Spleen (tissue), 11 donors: ENCODE data around the gene ST3GAL3. TPM values are rescaled to one million over a fixed set of nuclear protein-coding genes. Genes with fewer than 3 reads are reported as not detected.

Experiments
- DNase-seq: peaks from one replicate; pipeline ENCODE4 v3.0.0-alpha.2; 2020
- H3K27ac ChIP-seq, 8 donors: fragments of 200-600 bp; sonication (generic) in 7 of 8; 1 replicate in 4 of 8; 2 replicates in 4 of 8; pipeline versions ENCODE4 v1.5.0 to v1.8.0; 2016 to 2021; ENCODE audit warnings: inconsistent platforms in 4 of 8, mild to moderate bottlenecking in 4 of 8, moderate library complexity in 1 of 8
- H3K27me3 ChIP-seq, 7 donors: fragments of 200-600 bp; sonication (generic) in 6 of 7; replicated peaks in 1 of 7; 1 replicate in 4 of 7; 2 replicates in 3 of 7; pipeline versions ENCODE4 v1.5.0 to v1.8.0; 2016 to 2021; ENCODE audit warnings: inconsistent platforms in 3 of 7, mild to moderate bottlenecking in 1 of 7
- H3K36me3 ChIP-seq, 6 donors: fragments of 200-600 bp; sonication (generic) in 5 of 6; 1 replicate in 4 of 6; 2 replicates in 2 of 6; pipeline versions ENCODE4 v1.5.0 to v1.8.0; 2016 to 2021; ENCODE audit warnings: inconsistent platforms in 2 of 6
- H3K4me1 ChIP-seq, 6 donors: fragments of 200-600 bp; sonication (generic) in 5 of 6; 1 replicate in 3 of 6; 2 replicates in 3 of 6; pipeline versions ENCODE4 v1.5.0 to v1.8.0; 2016 to 2021; ENCODE audit warnings: inconsistent platforms in 3 of 6
- H3K4me3 ChIP-seq, 8 donors: fragments of 200-600 bp; sonication (generic) in 7 of 8; 1 replicate in 4 of 8; 2 replicates in 4 of 8; pipeline versions ENCODE4 v1.5.0 to v1.8.0; 2016 to 2021; ENCODE audit warnings: inconsistent platforms in 4 of 8, mild to moderate bottlenecking in 4 of 8, moderate library complexity in 2 of 8
- H3K9me3 ChIP-seq, 8 donors: fragments of 200-600 bp; sonication (generic) in 7 of 8; 1 replicate in 4 of 8; 2 replicates in 4 of 8; pipeline versions ENCODE4 v1.5.0 to v1.8.0; 2016 to 2021; ENCODE audit warnings: inconsistent platforms in 4 of 8
- CTCF ChIP-seq, 11 experiments: fragments of 200-600 bp in 7 of 11; fragments of 450-650 bp in 4 of 11; sonication (generic) in 4 of 11; IDR thresholded peaks in 8 of 11; conservative IDR thresholded peaks in 3 of 11; 1 replicate in 7 of 11; 2 replicates in 4 of 11; pipeline versions ENCODE4 v1.4.0 to v1.8.0; 2016 to 2021; ENCODE audit warnings: antibody characterized with exemption in 11 of 11, inconsistent platforms in 4 of 11, mild to moderate bottlenecking in 1 of 11
- POLR2A ChIP-seq, 3 donors: fragments of 450-650 bp; IDR thresholded peaks; one replicate each; pipeline ENCODE4 v1.5.1; 2017; ENCODE audit warnings: antibody characterized with exemption in 3 of 3, mild to moderate bottlenecking in 1 of 3
- WGBS, 5 donors: extraction: QIAGEN DNeasy Blood & Tissue Kit in 3 of 5; methylation state at CpG; one replicate each; pipeline versions ENCODE4 v1.1.5 to v1.1.7; 2013 to 2018; 5-methylcytosine and 5-hydroxymethylcytosine counted together
- intact Hi-C: fragments of 100-400 bp; cut with DNase I; formaldehyde crosslinking; loops from one replicate; pipeline ENCODE4 v1.15.0; 2023; ENCODE audit warnings: low total_unique reads
- microRNA-seq, 3 donors: library from miRNA; unstranded; fragments of <30 nt; microRNA quantifications; one replicate each; pipeline versions ENCODE4 to v1.1.0, GENCODE V29; 2019 to 2020
- polyA plus RNA-seq, 3 donors: library from polyadenylated mRNA; stranded (reverse); fragments of 200-250 nt; gene quantifications; one replicate each; pipeline ENCODE4 v1.2.1, GENCODE V29; 2013
- small RNA-seq, 4 donors: library from RNA; depleted of rRNA; stranded (forward); fragments of <200 nt; gene quantifications; one replicate each; pipeline ENCODE3, GENCODE V24; 2016
- total RNA-seq, 7 donors: library from RNA; depleted of rRNA in 3 of 7; stranded (reverse); fragments of >200 nt in 3 of 7; fragmentation: NEBNext Ultra II Directional in 4 of 7; extraction: Animal tissue kit (Norgen Biotek cat#: 25700) in 4 of 7; gene quantifications; one replicate each; pipeline versions ENCODE4 v1.1.0 to v1.2.1, GENCODE V29; 2016 to 2021
- donor health status: healthy with polysubstance abuse.
- donor health status: DM: no; HTN: no; CAD: no; lungs with moderate emphysema.
- donor health status: DM: no; HTN: no; CAD: no.
- donor health status: Bipolar disorder and iron deficiency.
- donor health status: healthy.
- donor health status: DM: no; HTN: no; CAD: no.
- donor health status: DM: yes; HTN: yes; CAD: no.

The ST3GAL3 gene
- total and polyA plus RNA-seq, 10 donors, result 6.4 to 34.3 (median 21.0) TPM

GRCh38 chr1:43980255-43981134 is 273.2 kb downstream of the ST3GAL3 start:
- Histone ChIP-seq H3K4me3 (peak overlapping the region in 5 of 8 donors; percentile 62 to 85 (median 67)), H3K27ac (peak overlapping the region in 4 of 8 donors; percentile 34 to 74 (median 61)), H3K36me3 (peaks cover 0 to 38% (median 16%) of the 10 kb centered on the region in 6 donors), H3K27me3 (peaks cover 0 to 6% (median 0%) of the 10 kb centered on the region in 7 donors), H3K4me1 (peaks cover 24 to 75% (median 54%) of the 10 kb centered on the region in 6 donors), H3K9me3 (no peaks in the 10 kb centered on the region)
- WGBS, 5 donors, result 69 to 89% (median 76%) methylated on average over 11 to 13 of the region's 13 CpGs
- TF ChIP-seq POLR2A (IDR thresholded peaks at IDR 0.05) (no peak), CTCF (IDR thresholded peaks at IDR 0.05 in 8 of 11, conservative IDR thresholded peaks at IDR 0.05 in 3 of 11) (peak in 1 of 11 experiments; percentile 11)
- no peak for DNase-seq
- intact Hi-C loops, result no loop called here

Small RNA genes within 50 kb of the gene (microRNA-seq; reads per million reads assigned to microRNA genes)
- 0 reads per million in 3 donors for gene MIR6079

Small RNA genes within 50 kb of the gene (small RNA-seq; reads per million reads assigned to genes)
- gene AL451062.2 (0 reads per million in 4 donors), gene RF00026 (0 reads per million in 4 donors)

Other genes starting within 250 kb of the ST3GAL3 start
- 10 to 100 TPM in 6 of 7 donors, 1 to 10 TPM in 1; 8.3 to 25.0 (median 14.8) TPM for gene PTPRF, start 176.7 kb upstream of the ST3GAL3 start, total RNA-seq
- gene PTPRF, start 176.7 kb upstream of the ST3GAL3 start, polyA plus RNA-seq, result 1 to 10 TPM; 2.7 to 3.9 (median 3.5) TPM
- gene KDM4A, start 57.4 kb upstream of the ST3GAL3 start, total RNA-seq, result 10 to 100 TPM; 36.9 to 58.5 (median 41.3) TPM
- gene KDM4A, start 57.4 kb upstream of the ST3GAL3 start, polyA plus RNA-seq, result 10 to 100 TPM in 1 of 3 donors, 1 to 10 TPM in 2; 7.8 to 12.2 (median 8.3) TPM
- 1 to 10 TPM in 1 of 7 donors, under 1 TPM in 2, not detected in 4; 0.63 to 2.1 (median 0.81) TPM for gene ARTN, start 226.3 kb downstream of the ST3GAL3 start, total RNA-seq
- gene ARTN, start 226.3 kb downstream of the ST3GAL3 start, polyA plus RNA-seq, result 1 to 10 TPM in 1 of 3 donors, under 1 TPM in 2; 0.35 to 1.2 (median 0.52) TPM
- gene IPO13, start 239.4 kb downstream of the ST3GAL3 start, total RNA-seq, result 10 to 100 TPM; 18.2 to 27.4 (median 22.6) TPM
- 10 to 100 TPM; 10.5 to 19.4 (median 16.4) TPM for gene IPO13, start 239.4 kb downstream of the ST3GAL3 start, polyA plus RNA-seq